Activated naive CD4-positive, alpha-beta T cell treated with anti-CD3 and anti-CD28 coated beads, Interleukin-2, amount 50 U/mL, for 24 hours (primary cell): ENCODE data around the gene GPC1.
"Not testable (repeated sequence)": the region's sequence is repeated elsewhere in the genome, so short reads cannot be mapped to it uniquely, and the experiment has no call there.

Experiments used
- H3K27ac Mint-ChIP-seq: one replicate; pipeline ENCODE4 v1.8.0; 2021; ENCODE audit warnings: mild to moderate bottlenecking, mixed read lengths
- H3K27me3 Mint-ChIP-seq: one replicate; pipeline ENCODE4 v1.8.0; 2021; ENCODE audit warnings: mixed read lengths
- H3K36me3 Mint-ChIP-seq: one replicate; pipeline ENCODE4 v1.8.0; 2021; ENCODE audit warnings: mixed read lengths
- H3K4me1 Mint-ChIP-seq: one replicate; pipeline ENCODE4 v1.8.0; 2021; ENCODE audit warnings: mixed read lengths
- H3K4me3 Mint-ChIP-seq: one replicate; pipeline ENCODE4 v1.8.0; 2021; ENCODE audit warnings: mild to moderate bottlenecking, mixed read lengths
- H3K9me3 Mint-ChIP-seq: one replicate; pipeline ENCODE4 v1.8.0; 2021; ENCODE audit warnings: mixed read lengths

GPC1 gene

DNA sequence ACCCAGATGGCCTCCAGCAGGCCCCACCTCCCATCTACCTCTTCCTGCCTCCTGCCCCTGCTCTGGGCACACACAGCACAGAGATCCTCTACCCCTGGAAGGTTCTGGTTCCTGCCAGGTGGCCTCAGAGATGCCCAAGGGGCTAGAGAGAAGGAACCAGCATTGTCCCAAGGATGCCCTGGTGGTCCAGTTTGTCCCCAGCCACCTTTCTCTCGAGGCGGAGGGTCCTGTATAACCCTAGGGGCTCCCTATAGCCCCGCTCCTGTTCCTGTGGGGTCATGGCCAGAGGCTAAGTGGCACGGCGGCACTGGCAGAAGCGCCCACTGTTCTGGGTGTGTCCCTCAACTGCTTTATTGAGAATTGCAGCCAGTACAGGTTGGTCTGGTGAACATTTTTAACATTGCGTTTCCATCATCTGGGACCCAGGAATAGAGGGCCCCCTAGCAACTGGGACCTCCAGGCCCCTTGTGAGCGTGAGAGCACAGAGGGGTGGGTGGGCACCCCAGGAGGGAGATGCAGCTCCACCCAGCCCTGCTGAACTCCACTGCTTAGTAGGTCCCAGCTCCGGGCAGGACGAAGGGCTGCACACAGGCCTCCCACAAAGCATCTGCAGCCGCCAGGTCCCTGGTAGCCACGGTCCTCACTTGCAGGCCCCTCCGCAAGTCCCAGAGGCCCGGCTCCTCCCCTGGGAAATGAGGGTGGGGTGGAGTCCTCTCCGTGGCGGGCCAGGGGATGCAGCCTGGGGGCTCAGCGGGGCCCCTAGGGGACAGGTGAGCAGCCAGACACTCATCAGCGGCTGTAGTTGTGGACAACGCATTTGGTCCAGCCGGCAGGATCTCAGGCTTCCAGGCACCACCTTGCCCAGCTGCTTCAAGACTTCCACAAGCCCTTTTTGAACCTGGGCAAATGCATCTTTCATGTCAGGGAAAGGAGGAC, 33.1 kb downstream of the GPC1 start:
- Mint-ChIP-seq H3K4me3 (no peak overlapping the region), H3K27ac (no peak overlapping the region), H3K27me3 (no peaks in the 10 kb centered on the region), H3K4me1 (no peaks in the 10 kb centered on the region), H3K9me3 (peaks cover 6% of the 10 kb centered on the region), H3K36me3 (peaks cover 4% of the 10 kb centered on the region)

DNA sequence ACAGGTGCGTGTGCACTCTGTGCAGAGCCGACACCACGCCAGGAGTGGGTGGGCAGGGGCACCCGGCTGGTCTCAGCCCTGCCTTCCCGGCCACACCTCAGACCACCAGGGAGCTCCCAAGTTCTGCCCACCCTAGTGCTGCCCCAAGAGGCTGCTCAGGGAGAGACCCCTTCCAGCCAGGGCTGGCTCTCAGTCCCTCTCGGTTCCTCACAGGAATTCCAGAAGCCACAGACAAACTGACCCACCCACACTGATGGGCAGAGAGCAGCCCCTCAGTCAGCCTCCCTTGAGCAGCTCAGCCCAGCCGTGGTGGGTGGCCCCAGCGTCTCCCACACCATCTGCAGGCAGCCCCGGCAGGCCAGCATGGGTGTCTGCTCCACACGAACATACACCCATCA, 33.8 kb downstream of the GPC1 start:
- Mint-ChIP-seq H3K27ac (no peak overlapping the region), H3K4me3 (no peak overlapping the region), H3K27me3 (no peaks in the 10 kb centered on the region), H3K9me3 (peaks cover 9% of the 10 kb centered on the region), H3K36me3 (peaks cover 4% of the 10 kb centered on the region), H3K4me1 (no peaks in the 10 kb centered on the region)

DNA sequence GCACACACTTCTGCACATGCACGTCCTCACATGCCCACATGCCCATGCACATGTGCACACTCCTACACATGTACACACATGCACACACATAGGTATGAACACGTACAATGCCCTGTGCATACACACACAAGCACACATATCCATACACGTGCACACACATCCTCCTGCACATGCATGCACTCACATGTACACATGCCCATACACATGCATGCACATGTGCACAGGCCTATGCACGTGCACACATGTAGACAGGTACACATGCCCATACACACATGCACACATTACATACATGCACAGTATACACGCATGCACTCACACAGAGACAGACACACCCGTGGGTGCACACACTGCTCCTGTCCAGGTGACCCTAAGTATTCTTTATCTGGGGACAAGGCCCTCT, 34.3 kb downstream of the GPC1 start:
- Mint-ChIP-seq H3K36me3 (peaks cover 6% of the 10 kb centered on the region), H3K27ac (no peak overlapping the region), H3K4me3 (no peak overlapping the region), H3K4me1 (no peaks in the 10 kb centered on the region), H3K27me3 (no peaks in the 10 kb centered on the region), H3K9me3 (peaks cover 9% of the 10 kb centered on the region)

DNA sequence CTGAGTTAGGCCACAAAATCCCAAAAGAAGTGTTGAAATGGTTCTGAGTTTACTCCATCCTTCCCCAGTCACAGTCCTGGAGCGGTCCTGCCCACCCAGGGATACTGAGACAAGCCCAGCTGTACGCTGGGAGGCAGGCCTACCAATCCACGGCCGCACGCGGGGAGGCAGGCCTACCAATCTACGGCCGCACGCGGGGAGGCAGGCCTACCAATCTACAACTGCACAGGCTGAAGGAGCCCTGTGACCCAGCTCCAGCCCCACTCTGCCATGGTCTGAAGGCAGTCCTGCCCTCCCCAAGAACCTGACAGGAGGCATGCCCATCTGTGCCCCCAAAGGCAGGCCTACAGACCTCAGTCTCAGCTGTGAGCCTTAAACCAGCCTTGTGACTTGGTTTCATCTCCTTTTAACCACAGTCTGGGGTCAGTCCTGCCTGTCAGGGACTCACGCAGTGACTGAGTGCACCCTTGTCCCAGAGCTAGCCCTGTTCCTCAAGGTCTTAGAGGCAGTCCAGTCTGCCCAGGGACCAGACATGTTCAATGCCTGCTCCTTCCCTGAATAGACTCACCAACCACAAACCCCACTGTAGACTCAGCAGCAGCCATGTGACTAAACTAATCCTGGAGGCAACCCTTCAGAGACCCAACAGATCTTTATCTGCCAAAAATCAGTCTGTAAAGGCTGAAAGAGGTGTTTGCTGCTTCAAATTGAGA, 36.8 kb downstream of the GPC1 start:
- Mint-ChIP-seq H3K36me3 (peaks cover 15% of the 10 kb centered on the region), H3K4me3 (no peak overlapping the region), H3K4me1 (no peaks in the 10 kb centered on the region), H3K27me3 (no peaks in the 10 kb centered on the region), H3K27ac (no peak overlapping the region), H3K9me3 (peaks cover 19% of the 10 kb centered on the region)

DNA sequence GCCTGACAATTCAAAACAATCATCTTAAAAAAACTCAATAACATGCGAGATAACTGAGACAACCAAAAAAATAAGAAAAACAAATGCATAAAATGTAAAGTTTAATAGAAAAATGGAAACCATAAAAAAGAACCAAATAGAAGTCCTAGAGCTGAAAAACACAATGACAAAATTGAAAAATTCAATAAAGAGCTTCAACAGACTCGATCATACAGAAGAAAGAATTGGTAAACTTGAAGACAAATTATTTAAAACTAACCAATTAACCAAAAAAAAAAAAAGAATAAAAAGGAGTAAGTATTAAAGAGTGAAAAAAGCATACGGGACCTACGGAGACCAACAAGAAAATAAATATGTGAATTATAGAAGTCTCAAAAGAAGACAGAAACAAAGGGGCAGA, 37.7 kb downstream of the GPC1 start:
- no peak overlapping the region for H3K4me3 Mint-ChIP-seq
- H3K4me1 Mint-ChIP-seq, result no peaks in the 10 kb centered on the region
- H3K9me3 Mint-ChIP-seq, result peaks cover 19% of the 10 kb centered on the region
- no peak overlapping the region for H3K27ac Mint-ChIP-seq
- peaks cover 17% of the 10 kb centered on the region for H3K36me3 Mint-ChIP-seq
- no peaks in the 10 kb centered on the region for H3K27me3 Mint-ChIP-seq

DNA sequence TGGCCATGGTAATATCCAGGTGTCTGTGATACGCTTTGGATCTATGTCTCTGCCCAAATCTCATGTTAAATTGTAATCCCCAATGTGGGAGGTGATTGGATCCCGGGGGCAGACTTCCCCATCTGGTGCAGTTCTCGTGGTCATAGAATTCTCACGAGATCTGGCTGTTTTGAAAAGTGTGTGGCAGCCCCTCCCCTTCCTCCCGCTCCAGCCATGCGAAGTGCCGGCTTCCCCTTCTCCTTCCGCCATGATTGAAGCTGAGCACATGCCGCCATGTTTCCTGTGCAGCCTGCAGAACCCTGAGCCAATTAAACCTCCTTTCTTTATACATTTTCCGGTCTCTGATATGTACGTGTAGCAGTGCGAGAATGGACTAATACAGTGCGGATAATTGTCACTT, 42.5 kb downstream of the GPC1 start:
- no peak overlapping the region for H3K4me3 Mint-ChIP-seq
- H3K4me1 Mint-ChIP-seq, result no peaks in the 10 kb centered on the region
- no peaks in the 10 kb centered on the region for H3K27me3 Mint-ChIP-seq
- no peak overlapping the region for H3K27ac Mint-ChIP-seq
- H3K9me3 Mint-ChIP-seq, result peaks cover 19% of the 10 kb centered on the region
- peaks cover 18% of the 10 kb centered on the region for H3K36me3 Mint-ChIP-seq

DNA sequence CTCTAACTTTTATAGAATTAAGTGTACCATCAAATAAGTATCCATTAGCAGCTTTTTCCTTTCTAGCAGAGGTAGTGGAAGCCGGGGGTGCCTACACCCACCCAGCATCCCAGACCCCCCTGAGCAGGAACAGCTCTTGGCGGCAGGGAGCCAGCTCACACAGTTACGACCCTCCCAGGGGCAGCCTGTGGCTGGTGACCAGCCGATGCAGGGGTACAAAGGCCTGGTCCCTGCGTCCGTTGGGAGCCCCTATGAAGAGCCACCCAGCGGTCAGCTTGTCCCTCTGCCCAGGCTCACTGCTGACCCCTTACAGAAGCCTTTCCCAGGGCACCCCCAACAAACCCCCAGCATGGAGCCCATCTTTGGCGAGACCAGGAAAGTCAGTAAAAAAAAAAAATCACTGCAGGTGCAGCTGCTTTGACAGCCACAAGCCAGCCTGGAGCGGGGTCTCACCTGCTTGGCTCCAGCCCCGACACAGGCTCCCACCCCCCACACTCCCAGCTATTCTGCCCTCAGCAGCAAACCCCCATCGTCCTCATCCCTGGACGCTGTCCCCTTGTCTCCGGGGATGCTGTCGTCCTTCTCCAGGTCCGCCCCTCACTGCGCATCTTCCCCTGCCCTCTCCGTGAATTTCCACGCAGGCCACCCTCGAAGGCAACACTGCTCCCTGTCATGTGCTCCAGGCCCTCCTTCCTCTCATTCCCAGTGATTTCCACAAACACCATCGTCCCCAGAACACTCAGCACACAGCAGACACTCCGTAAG, 43.1 kb downstream of the GPC1 start:
- H3K4me3 Mint-ChIP-seq, result no peak overlapping the region
- no peak overlapping the region for H3K27ac Mint-ChIP-seq
- peaks cover 20% of the 10 kb centered on the region for H3K36me3 Mint-ChIP-seq
- peaks cover 13% of the 10 kb centered on the region for H3K9me3 Mint-ChIP-seq
- H3K4me1 Mint-ChIP-seq, result no peaks in the 10 kb centered on the region
- H3K27me3 Mint-ChIP-seq, result no peaks in the 10 kb centered on the region

DNA sequence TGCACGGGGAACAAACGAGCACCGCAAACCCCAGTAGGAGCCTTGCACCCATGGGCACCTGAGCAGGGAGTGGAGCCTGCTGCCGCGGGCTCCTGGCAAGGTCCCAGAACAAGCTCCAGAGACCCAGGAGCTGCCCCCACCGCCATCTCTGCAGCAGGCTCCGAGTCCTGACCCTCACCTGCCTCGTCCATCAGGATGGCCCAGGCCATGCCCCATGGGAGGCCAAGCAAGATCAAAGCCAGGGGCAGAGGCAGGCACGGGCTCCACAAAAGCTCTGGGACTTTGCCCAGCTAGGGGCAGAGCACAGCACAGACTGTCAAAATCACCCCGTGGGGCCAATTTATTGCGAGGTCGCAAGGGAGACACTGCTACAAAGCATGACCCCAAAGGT, 43.6 kb downstream of the GPC1 start:
- Mint-ChIP-seq H3K4me1 (no peaks in the 10 kb centered on the region), H3K4me3 (no peak overlapping the region), H3K9me3 (peaks cover 10% of the 10 kb centered on the region), H3K27ac (no peak overlapping the region), H3K36me3 (peaks cover 20% of the 10 kb centered on the region), H3K27me3 (no peaks in the 10 kb centered on the region)

DNA sequence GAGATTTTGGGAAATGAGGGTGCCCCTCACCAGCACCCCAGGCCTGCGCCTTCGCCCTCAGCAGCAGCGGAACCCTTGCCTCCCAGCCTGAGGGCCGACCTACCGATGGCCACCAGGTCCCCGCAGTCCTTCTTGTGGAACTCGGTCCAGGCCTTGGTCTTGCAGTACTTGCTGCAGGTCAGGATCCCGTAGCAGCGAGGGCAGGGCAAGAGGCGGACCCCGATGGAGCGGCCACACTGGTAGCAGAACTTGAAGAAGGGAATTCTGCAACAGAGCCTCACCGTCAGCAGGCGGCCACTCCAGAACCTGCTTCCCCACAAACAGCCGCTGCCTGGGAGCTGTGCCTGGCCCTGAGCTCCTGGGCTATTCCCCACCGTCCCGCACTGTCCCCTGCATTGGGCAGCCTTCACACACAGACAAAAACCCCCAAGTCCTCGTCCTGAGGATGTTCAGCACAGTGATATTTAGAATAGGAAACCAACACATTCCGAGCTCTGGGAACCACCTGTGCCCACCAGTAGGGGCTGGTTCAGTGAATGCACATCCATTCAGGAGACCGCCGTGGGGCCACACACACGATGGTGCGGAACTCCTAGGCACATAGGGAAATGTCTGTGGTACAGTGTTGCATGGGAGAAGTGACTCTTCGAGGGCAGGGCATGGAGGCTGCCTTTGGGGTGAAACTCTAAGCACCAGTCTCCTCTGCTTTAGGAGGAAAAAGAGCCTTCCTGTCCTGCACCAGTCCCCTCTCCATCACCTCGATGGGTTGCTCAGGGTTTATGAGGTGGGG, 45.6 kb downstream of the GPC1 start:
- no peak overlapping the region for H3K4me3 Mint-ChIP-seq
- H3K9me3 Mint-ChIP-seq, result peaks cover 4% of the 10 kb centered on the region
- no peak overlapping the region for H3K27ac Mint-ChIP-seq
- H3K4me1 Mint-ChIP-seq, result no peaks in the 10 kb centered on the region
- H3K27me3 Mint-ChIP-seq, result no peaks in the 10 kb centered on the region
- peaks cover 15% of the 10 kb centered on the region for H3K36me3 Mint-ChIP-seq

DNA sequence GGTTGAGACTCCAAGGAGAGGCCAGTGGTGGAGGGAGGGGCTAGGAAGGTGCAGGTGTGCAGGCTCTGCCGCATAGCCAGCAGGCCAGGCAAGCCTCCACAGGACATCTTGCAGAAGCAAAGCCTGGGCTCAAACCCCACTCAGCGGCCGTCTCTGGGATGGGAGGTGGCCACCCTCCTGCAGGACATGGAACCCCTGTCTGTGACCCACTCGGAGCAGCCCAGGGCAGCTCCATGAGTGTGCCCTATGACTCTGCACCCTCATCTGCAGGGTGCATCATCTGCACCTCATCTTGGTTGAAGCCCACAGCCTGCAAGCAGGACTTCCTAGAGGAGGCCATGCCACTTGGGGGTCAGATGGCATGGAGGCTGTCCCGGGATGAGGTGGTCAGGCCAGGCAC, 46.3 kb downstream of the GPC1 start:
- Mint-ChIP-seq H3K4me1 (no peaks in the 10 kb centered on the region), H3K27ac (no peak overlapping the region), H3K36me3 (peaks cover 11% of the 10 kb centered on the region), H3K27me3 (no peaks in the 10 kb centered on the region), H3K9me3 (peaks cover under 1% of the 10 kb centered on the region), H3K4me3 (no peak overlapping the region)

DNA sequence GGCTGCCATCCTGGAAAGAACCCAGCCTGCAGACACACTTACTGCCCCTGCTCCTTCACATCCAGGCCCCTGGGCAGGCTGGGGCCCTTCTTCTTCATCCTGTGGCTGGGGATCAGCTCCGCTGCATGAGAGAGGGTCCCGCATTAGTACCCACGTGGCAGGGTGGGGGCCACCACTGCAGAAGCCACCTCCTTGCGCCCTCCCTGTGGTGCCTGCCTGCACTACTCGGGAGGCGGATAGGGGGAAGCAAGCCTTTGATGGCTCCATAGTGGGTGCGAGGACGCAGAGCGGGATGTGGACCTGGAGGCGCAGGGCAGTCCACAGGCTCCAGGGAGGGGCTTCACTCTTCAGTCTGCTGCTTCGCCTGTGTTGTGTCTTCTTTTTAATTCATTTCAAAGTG, 46.7 kb downstream of the GPC1 start:
- H3K4me1 Mint-ChIP-seq, result no peaks in the 10 kb centered on the region

DNA sequence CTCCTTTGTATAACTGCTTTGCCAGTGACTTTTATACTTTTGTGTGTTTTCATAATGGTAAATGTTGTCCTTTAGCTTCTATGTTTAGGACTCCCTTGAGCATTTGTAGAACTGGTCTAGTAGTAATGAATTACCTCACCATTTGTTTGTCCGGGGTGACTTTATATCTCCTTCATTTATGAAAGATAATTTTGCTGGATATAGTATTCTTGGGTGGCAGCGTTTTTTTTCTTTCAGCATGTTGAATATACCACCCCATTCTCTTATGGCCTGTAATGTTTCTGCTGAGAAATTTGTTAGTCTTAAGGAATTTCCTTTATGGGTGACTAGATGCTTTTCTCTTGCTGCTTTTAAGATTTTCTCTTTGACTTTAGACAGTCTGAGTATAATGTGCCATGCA, 56.0 kb downstream of the GPC1 start:
- Mint-ChIP-seq H3K4me3 (no peak overlapping the region), H3K36me3 (peaks cover 36% of the 10 kb centered on the region), H3K9me3 (peaks cover 22% of the 10 kb centered on the region), H3K27me3 (no peaks in the 10 kb centered on the region), H3K4me1 (no peaks in the 10 kb centered on the region), H3K27ac (no peak overlapping the region)

More for the DNA sequence above, 46.7 kb downstream of the GPC1 start:
- Mint-ChIP-seq H3K36me3 (peaks cover 14% of the 10 kb centered on the region), H3K27ac (no peak overlapping the region), H3K9me3 (peaks cover 4% of the 10 kb centered on the region), H3K27me3 (no peaks in the 10 kb centered on the region), H3K4me3 (no peak overlapping the region)

DNA sequence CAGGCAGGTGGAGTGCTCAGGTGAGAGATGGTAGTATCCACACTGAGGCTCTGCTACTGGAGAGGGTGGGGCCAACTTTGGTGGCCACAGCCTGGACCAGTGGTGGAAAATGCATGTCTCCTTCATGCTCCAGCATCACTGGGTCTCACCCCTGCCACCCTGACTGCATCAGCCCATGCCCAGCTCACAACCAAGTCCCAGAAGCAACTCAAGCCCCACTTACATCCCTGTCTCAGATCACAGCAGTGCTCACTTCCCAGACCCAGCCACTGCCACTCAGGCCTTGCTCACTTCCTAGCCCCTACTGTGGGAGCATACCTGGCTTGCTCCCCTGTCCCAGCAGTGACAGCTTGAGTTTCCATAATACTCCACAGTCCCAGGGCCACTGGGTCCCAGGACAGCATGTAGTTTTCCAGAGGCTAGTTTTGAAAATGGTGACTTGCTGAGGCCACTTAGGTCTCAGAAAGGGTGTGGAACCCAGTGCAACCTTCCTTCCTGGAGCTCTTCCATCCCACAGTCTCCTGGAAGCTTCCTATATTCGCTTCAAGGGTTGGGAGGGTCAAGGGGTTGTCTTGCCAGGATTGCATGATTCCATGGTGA, 58.8 kb downstream of the GPC1 start:
- Mint-ChIP-seq H3K36me3 (peaks cover 44% of the 10 kb centered on the region), H3K4me1 (no peaks in the 10 kb centered on the region), H3K9me3 (peaks cover 10% of the 10 kb centered on the region), H3K4me3 (no peak overlapping the region), H3K27ac (no peak overlapping the region), H3K27me3 (no peaks in the 10 kb centered on the region)

DNA sequence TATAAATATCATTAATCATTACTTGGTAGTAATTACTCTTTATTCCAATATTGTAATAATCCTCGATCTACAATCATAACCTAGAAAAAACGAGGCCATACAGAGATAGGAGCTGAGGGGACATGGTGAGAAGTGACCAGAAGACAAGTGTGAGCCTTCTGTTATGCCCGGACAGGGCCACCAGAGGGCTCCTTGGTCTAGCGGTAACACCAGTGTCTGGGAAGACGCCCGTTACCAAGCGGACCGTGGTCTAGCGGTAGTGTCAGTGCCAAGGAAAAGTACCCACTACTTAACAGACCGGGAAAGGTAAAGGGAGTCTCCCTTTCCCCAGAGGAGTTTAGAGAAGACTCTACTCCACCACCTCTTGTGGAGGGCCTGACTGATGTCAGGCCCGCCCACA, 59.5 kb downstream of the GPC1 start:
- Mint-ChIP-seq H3K36me3 (peaks cover 44% of the 10 kb centered on the region), H3K9me3 (peaks cover 10% of the 10 kb centered on the region)
- H3K27ac Mint-ChIP-seq, H3K27me3 Mint-ChIP-seq, H3K4me3 Mint-ChIP-seq, H3K4me1 Mint-ChIP-seq: not testable (repeated sequence)

DNA sequence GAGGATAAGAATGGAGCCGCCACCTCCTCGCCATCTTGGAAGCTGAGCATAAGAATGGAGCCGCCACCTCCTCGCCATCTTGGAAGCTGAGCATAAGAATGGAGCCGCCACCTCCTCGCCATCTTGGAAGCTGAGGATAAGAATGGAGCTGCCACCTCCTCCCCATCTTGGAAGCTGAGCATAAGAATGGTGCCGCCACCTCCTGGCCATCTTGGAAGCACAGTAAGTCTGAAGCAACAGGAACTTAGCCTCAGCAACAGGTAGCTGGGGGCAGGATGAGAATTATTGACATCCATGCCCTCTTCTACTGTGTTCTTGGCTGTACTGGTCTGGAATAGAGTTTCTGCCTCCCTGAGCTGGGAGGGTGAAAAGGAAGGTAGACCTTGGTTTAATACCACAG, 61.6 kb downstream of the GPC1 start:
- H3K27me3 Mint-ChIP-seq, H3K4me1 Mint-ChIP-seq, H3K27ac Mint-ChIP-seq, H3K9me3 Mint-ChIP-seq, H3K4me3 Mint-ChIP-seq: not testable (repeated sequence)
- peaks cover 39% of the 10 kb centered on the region for H3K36me3 Mint-ChIP-seq
